ENCODE measurements around the gene UQCRQ. TPM values are rescaled to one million over a fixed set of nuclear protein-coding genes. Genes with fewer than 3 reads are reported as not detected.

The UQCRQ gene
- total and polyA plus RNA-seq, 2 of the 13 experiments (the other 11 are each of a cell fraction or from before 2014, with no cell fraction given): 257 to 575 TPM

- TF ChIP-seq PRDM15 (CRISPR knock-in tag; IDR thresholded peaks at IDR 0.05) (no peak), USF2 (IDR thresholded peaks at IDR 0.05; ENCODE audit: low read depth, low read length) (no peak), USF2 (CRISPR knock-in tag; IDR thresholded peaks at IDR 0.05; ENCODE audit: borderline replicate concordance) (no peak), GLI4 (CRISPR knock-in tag; IDR thresholded peaks at IDR 0.05; ENCODE audit: borderline replicate concordance) (no peak), ARID5B (CRISPR knock-in tag; IDR thresholded peaks at IDR 0.05) (peak; percentile 59), POLR2G (IDR thresholded peaks at IDR 0.05; ENCODE audit: low read depth, low read length) (peak; percentile 56), ZNF224 (CRISPR knock-in tag; IDR thresholded peaks at IDR 0.05) (0 out of 2 replicates have a peak, but pooled peaks have one; percentile 57), ZNF496 (CRISPR knock-in tag; IDR thresholded peaks at IDR 0.05; ENCODE audit: insufficient replicate concordance) (no peak), GATAD1 (CRISPR knock-in tag; IDR thresholded peaks at IDR 0.05) (peak; percentile 45; the same call in 1 of the 2 replicates), KMT2A (CRISPR knock-in tag; IDR thresholded peaks at IDR 0.05) (peak; percentile 23; the same call in 1 of the 2 replicates), ATF7 (IDR thresholded peaks at IDR 0.05) (no peak), ATF7 (CRISPR knock-in tag; IDR thresholded peaks at IDR 0.05) (0 out of 2 replicates have a peak, but pooled peaks have one; percentile 30), ZGPAT (CRISPR knock-in tag; IDR thresholded peaks at IDR 0.05) (0 out of 2 replicates have a peak, but pooled peaks have one; percentile 20), RXRB (CRISPR knock-in tag; IDR thresholded peaks at IDR 0.05; ENCODE audit: borderline replicate concordance) (peak; percentile 60), YY1 (IDR thresholded peaks at IDR 0.05; ENCODE audit: insufficient read depth, insufficient replicate concordance, low read depth, low read length) (peak; percentile 73), THAP11 (CRISPR knock-in tag; IDR thresholded peaks at IDR 0.05) (peak; percentile 32; the same call in 1 of the 2 replicates), EP300 (IDR thresholded peaks at IDR 0.05; ENCODE audit: low read depth in 2 of 2, low read length in 2 of 2) (peak in 1 of 2 experiments; percentile 23; a peak in 1 of 4 replicates), EP300 (CRISPR knock-in tag; IDR thresholded peaks at IDR 0.05; ENCODE audit: borderline replicate concordance) (no peak)
Measured at GRCh38 chr5:132820162-132820754, 46.2 kb upstream of the UQCRQ start (continued).
